HG02759 (cell line): ENCODE data around the gene PEAK1.

Source experiments
- ATAC-seq: cut with Tn5 transposase; IDR thresholded peaks from one replicate; pipeline ENCODE4 v1.9.1; 2021; ENCODE audit warnings: mild to moderate bottlenecking, moderate library complexity; ENCODE audit not compliant: unreplicated experiment

The PEAK1 gene

GRCh38 chr15:77143191-77143590 lies 276.7 kb downstream of the PEAK1 start:
- no peak for ATAC-seq

- ATAC-seq, result no peak
These were observed 279.7 kb downstream of the PEAK1 start for GRCh38 chr15:77140220-77140619.

GRCh38 chr15:77139312-77139711 lies 280.6 kb downstream of the PEAK1 start:
- ATAC-seq, result no peak

GRCh38 chr15:77138167-77138522 lies 281.8 kb downstream of the PEAK1 start:
- ATAC-seq, result no peak

- ATAC-seq, result no peak
These were observed 284.7 kb downstream of the PEAK1 start for GRCh38 chr15:77135181-77135580.

- no peak for ATAC-seq
These were observed 289.5 kb downstream of the PEAK1 start for GRCh38 chr15:77130315-77130930.

- ATAC-seq, result no peak
These were observed 292.3 kb downstream of the PEAK1 start for GRCh38 chr15:77127626-77128025.

GRCh38 chr15:77126529-77127326 lies 293.2 kb downstream of the PEAK1 start:
- ATAC-seq, result no peak

- no peak for ATAC-seq
These were observed 296.1 kb downstream of the PEAK1 start for GRCh38 chr15:77123854-77124253.

- no peak for ATAC-seq
These were observed 297.3 kb downstream of the PEAK1 start for GRCh38 chr15:77122576-77122975.

GRCh38 chr15:77121599-77121998 lies 298.3 kb downstream of the PEAK1 start:
- no peak for ATAC-seq

- ATAC-seq, result no peak
These were observed 299.3 kb downstream of the PEAK1 start for GRCh38 chr15:77120576-77120975.

GRCh38 chr15:77119446-77119845 lies 300.5 kb downstream of the PEAK1 start:
- ATAC-seq, result no peak

GRCh38 chr15:77118882-77119321 lies 301.0 kb downstream of the PEAK1 start:
- ATAC-seq, result no peak

GRCh38 chr15:77115179-77115578 lies 304.7 kb downstream of the PEAK1 start:
- ATAC-seq, result no peak

- ATAC-seq, result no peak
These were observed 306.9 kb downstream of the PEAK1 start for GRCh38 chr15:77112838-77113504.

- no peak for ATAC-seq
These were observed 308.1 kb downstream of the PEAK1 start for GRCh38 chr15:77111789-77112188.

- ATAC-seq, result no peak
These were observed 312.2 kb downstream of the PEAK1 start for GRCh38 chr15:77107531-77108355.

GRCh38 chr15:77107068-77107467 lies 312.8 kb downstream of the PEAK1 start:
- ATAC-seq, result no peak

GRCh38 chr15:77104155-77104554 lies 315.7 kb downstream of the PEAK1 start:
- no peak for ATAC-seq
